CD4-positive, alpha-beta T cell treated with Interleukin-2 at 100 ng/mL for 4 hours (primary cell): ENCODE results near the gene CIB4.
A peak's percentile ranks its signal among the peaks of the same experiment; 100 is the strongest.

ENCODE experiments used
- DNase-seq: peaks from one replicate; pipeline ENCODE4 v3.0.0-alpha.2; 2020; ENCODE audit warnings: low spot score

The CIB4 gene

GRCh38 chr2:26581991-26582842 lies 58.9 kb downstream of the CIB4 start:
- no peak for DNase-seq

GRCh38 chr2:26581266-26581990 lies 59.7 kb downstream of the CIB4 start:
- DNase-seq: no peak

- DNase-seq: no peak
These were observed 60.4 kb downstream of the CIB4 start for GRCh38 chr2:26580751-26581150.

GRCh38 chr2:26580151-26580550 lies 61.0 kb downstream of the CIB4 start:
- DNase-seq: no peak

- DNase-seq: no peak
These were observed 61.5 kb downstream of the CIB4 start for GRCh38 chr2:26579723-26580040.

- DNase-seq: no peak
These were observed 62.0 kb downstream of the CIB4 start for GRCh38 chr2:26579025-26579722.

GRCh38 chr2:26578581-26578980 lies 62.6 kb downstream of the CIB4 start:
- DNase-seq: no peak

GRCh38 chr2:26578113-26578458 lies 63.1 kb downstream of the CIB4 start:
- DNase-seq: no peak

GRCh38 chr2:26577442-26578112 lies 63.6 kb downstream of the CIB4 start:
- DNase-seq: peak; percentile 60

- no peak for DNase-seq
These were observed 64.4 kb downstream of the CIB4 start for GRCh38 chr2:26576565-26577441.

- DNase-seq: no peak
These were observed 65.2 kb downstream of the CIB4 start for GRCh38 chr2:26575836-26576564.

GRCh38 chr2:26574900-26575560 lies 66.1 kb downstream of the CIB4 start:
- DNase-seq: no peak

- no peak for DNase-seq
These were observed 66.9 kb downstream of the CIB4 start for GRCh38 chr2:26574066-26574899.

GRCh38 chr2:26573241-26573925 lies 67.8 kb downstream of the CIB4 start:
- no peak for DNase-seq

GRCh38 chr2:26572591-26572990 lies 68.6 kb downstream of the CIB4 start:
- DNase-seq: no peak

- no peak for DNase-seq
These were observed 69.8 kb downstream of the CIB4 start for GRCh38 chr2:26571316-26571715.

GRCh38 chr2:26570083-26570430 lies 71.1 kb downstream of the CIB4 start:
- no peak for DNase-seq

GRCh38 chr2:26569216-26570082 lies 71.7 kb downstream of the CIB4 start:
- no peak for DNase-seq
